Fibroblast of lung (primary cell): ENCODE results near the gene CRELD2. TPM values are rescaled to one million over a fixed set of nuclear protein-coding genes. Genes with fewer than 3 reads are reported as not detected.
A peak's percentile ranks its signal among the peaks of the same experiment; 100 is the strongest.

ENCODE experiments used
- DNase-seq, 2 donors: peaks; one replicate each; pipeline versions ENCODE4 v3.0.0 to v3.0.0-alpha.2; 2010; ENCODE audit warnings: low read depth in 2 of 2
- H2AFZ ChIP-seq: 2 replicates; pipeline ENCODE4 v1.5.1; 2012; ENCODE audit warnings: low read length, control low read depth, inconsistent platforms
- H3K27ac ChIP-seq: 2 replicates; pipeline ENCODE4 v1.5.1; 2011; ENCODE audit warnings: low read length, control low read depth; ENCODE audit not compliant: insufficient read depth
- H3K27me3 ChIP-seq: 2 replicates; pipeline ENCODE4 v1.5.1; 2011; ENCODE audit warnings: mild to moderate bottlenecking, low read length; ENCODE audit not compliant: control insufficient read depth, insufficient read depth
- H3K36me3 ChIP-seq: 2 replicates; pipeline ENCODE4 v1.5.1; 2011; ENCODE audit warnings: low read length; ENCODE audit not compliant: control insufficient read depth, insufficient read depth
- H3K4me1 ChIP-seq: 2 replicates; pipeline ENCODE4 v1.5.1; 2011; ENCODE audit warnings: low read length; ENCODE audit not compliant: control insufficient read depth, insufficient read depth; ENCODE audit errors: extremely low read depth
- H3K4me2 ChIP-seq: 2 replicates; pipeline ENCODE4 v1.5.1; 2011; ENCODE audit warnings: low read length, control low read depth; ENCODE audit not compliant: insufficient read depth; ENCODE audit errors: extremely low read depth
- H3K4me3 ChIP-seq, 4 experiments: fragments of 200-600 bp in 1 of 4; sonication (generic) in 1 of 4; replicated peaks in 1 of 4; 2 replicates each; pipeline ENCODE4 v1.5.1; 2011 to 2016; ENCODE audit warnings: low read length in 4 of 4, low read depth in 3 of 4, mild to moderate bottlenecking in 3 of 4, control low read depth in 2 of 4, inconsistent platforms in 1 of 4, mixed read lengths in 1 of 4; ENCODE audit not compliant: insufficient read depth in 1 of 4; ENCODE audit errors: control extremely low read depth in 1 of 4
- H3K79me2 ChIP-seq: 2 replicates; pipeline ENCODE4 v1.5.1; 2012; ENCODE audit warnings: mild to moderate bottlenecking, low read length, inconsistent platforms; ENCODE audit not compliant: control insufficient read depth, insufficient read depth
- H3K9ac ChIP-seq: 2 replicates; pipeline ENCODE4 v1.5.1; 2011; ENCODE audit warnings: mild to moderate bottlenecking, low read length, control low read depth; ENCODE audit not compliant: insufficient read depth
- H3K9me3 ChIP-seq: 2 replicates; pipeline ENCODE4 v1.5.1; 2012; ENCODE audit warnings: low read depth, low read length; ENCODE audit not compliant: control insufficient read depth, insufficient read depth
- H4K20me1 ChIP-seq: 2 replicates; pipeline ENCODE4 v1.5.1; 2011; ENCODE audit warnings: low read length; ENCODE audit not compliant: control insufficient read depth, insufficient read depth; ENCODE audit errors: extremely low read depth
- CTCF ChIP-seq, 2 donors: IDR thresholded peaks in 1 of 2; conservative IDR thresholded peaks in 1 of 2; 1 replicate in 1 of 2; 2 replicates in 1 of 2; pipeline ENCODE4 v1.5.1; 2011 to 2012; ENCODE audit warnings: low read length in 2 of 2, control low read depth in 1 of 2, inconsistent platforms in 1 of 2, low read depth in 1 of 2, mild to moderate bottlenecking in 1 of 2
- EZH2 ChIP-seq: IDR thresholded peaks from 2 replicates; pipeline ENCODE4 v1.5.1; 2012; ENCODE audit warnings: low read length, control low read depth, mild to moderate bottlenecking; ENCODE audit errors: missing control alignments
- polyA plus RNA-seq, 2 donors: library from polyadenylated mRNA; depleted of rRNA in 1 of 2; stranded (reverse) in 1 of 2; unstranded in 1 of 2; fragments of >200 nt; gene quantifications; 2 replicates each; pipeline ENCODE4 v1.2.1, GENCODE V29; 2011 to 2012; ENCODE audit warnings: missing spikeins in 1 of 2
- total RNA-seq: library from RNA; depleted of rRNA; stranded (reverse); fragments of >200 nt; gene quantifications from 2 replicates; pipeline ENCODE4 v1.2.1, GENCODE V29; 2014

CRELD2 gene
- total and polyA plus RNA-seq, 2 donors (not counting 1 experiment from before 2014, with no cell fraction given) = 45.3 to 56.6 TPM

GRCh38 chr22:49929994-49930575 lies 11.7 kb downstream of the CRELD2 start:
- TF ChIP-seq CTCF (conservative IDR thresholded peaks at IDR 0.05 in 1 of 2, IDR thresholded peaks at IDR 0.05 in 1 of 2; ENCODE audit: low read depth in 1 of 2, low read length in 2 of 2) = no peak
- TF ChIP-seq EZH2 = no peak
- Histone ChIP-seq H3K4me1 (peaks cover 10% of the 10 kb centered on the region), H3K4me3 (no peak overlapping the region), H3K79me2 (no peaks in the 10 kb centered on the region), H3K9ac (no peak overlapping the region), H3K36me3 (peaks cover 2% of the 10 kb centered on the region), H2AFZ (no peak overlapping the region), H3K27me3 (no peaks in the 10 kb centered on the region), H3K4me2 (no peak overlapping the region), H4K20me1 (no peaks in the 10 kb centered on the region), H3K27ac (no peak overlapping the region), H3K9me3 (no peaks in the 10 kb centered on the region)
- DNase-seq = no peak

- Histone ChIP-seq H3K4me1 (peaks cover 10% of the 10 kb centered on the region), H3K9ac (no peak overlapping the region), H3K27me3 (no peaks in the 10 kb centered on the region), H3K36me3 (peaks cover 2% of the 10 kb centered on the region), H4K20me1 (no peaks in the 10 kb centered on the region), H3K4me2 (no peak overlapping the region), H3K27ac (no peak overlapping the region), H3K4me3 (no peak overlapping the region), H3K9me3 (no peaks in the 10 kb centered on the region), H2AFZ (no peak overlapping the region), H3K79me2 (no peaks in the 10 kb centered on the region)
- TF ChIP-seq EZH2 = no peak
- TF ChIP-seq CTCF (conservative IDR thresholded peaks at IDR 0.05 in 1 of 2, IDR thresholded peaks at IDR 0.05 in 1 of 2; ENCODE audit: low read depth in 1 of 2, low read length in 2 of 2) = peak; percentile 33 to 52
- peak; percentile 20 to 64 for DNase-seq
Observed at GRCh38 chr22:49930596-49931412, 12.4 kb downstream of the CRELD2 start.

- Histone ChIP-seq H4K20me1 (no peaks in the 10 kb centered on the region), H3K9me3 (no peaks in the 10 kb centered on the region), H3K9ac (no peak overlapping the region), H2AFZ (no peak overlapping the region), H3K4me3 (peak overlapping the region in 1 of 4 experiments; percentile 63), H3K79me2 (no peaks in the 10 kb centered on the region), H3K27ac (no peak overlapping the region), H3K27me3 (no peaks in the 10 kb centered on the region), H3K4me1 (peaks cover 24% of the 10 kb centered on the region), H3K4me2 (no peak overlapping the region), H3K36me3 (no peaks in the 10 kb centered on the region)
- TF ChIP-seq EZH2 = no peak
- TF ChIP-seq CTCF (conservative IDR thresholded peaks at IDR 0.05 in 1 of 2, IDR thresholded peaks at IDR 0.05 in 1 of 2; ENCODE audit: low read depth in 1 of 2, low read length in 2 of 2) = no peak
- no peak for DNase-seq
Observed at GRCh38 chr22:49933236-49934159, 15.1 kb downstream of the CRELD2 start.
